Measurements from ENCODE around the gene SLC6A12. TPM values are rescaled to one million over a fixed set of nuclear protein-coding genes. Genes with fewer than 3 reads are reported as not detected.
A peak's percentile ranks its signal among the peaks of the same experiment; 100 is the strongest.

The SLC6A12 gene
- total RNA-seq, 1 experiment from 2014 or later, result 0.79 TPM

GRCh38 chr12:256225-256624, 42.3 kb upstream of the SLC6A12 start:
- DNase-seq (ENCODE audit: low spot score) (no peak), ATAC-seq (no peak)
- H3K4me1 Mint-ChIP-seq, result peaks cover 9% of the 10 kb centered on the region
- H3K9me3 Mint-ChIP-seq, result no peaks in the 10 kb centered on the region
- no peak overlapping the region for H3K4me3 Mint-ChIP-seq
- H3K27ac Mint-ChIP-seq, result no peak overlapping the region
- TF ChIP-seq ELF4 (CRISPR knock-in tag; IDR thresholded peaks at IDR 0.05; ENCODE audit: low read depth) (no peak), TEAD1 (CRISPR knock-in tag; IDR thresholded peaks at IDR 0.05) (no peak), FOXK1 (CRISPR knock-in tag; IDR thresholded peaks at IDR 0.05) (no peak), E2F4 (CRISPR knock-in tag; IDR thresholded peaks at IDR 0.05; ENCODE audit: borderline replicate concordance, low read depth) (no peak), STAT6 (CRISPR knock-in tag; conservative IDR thresholded peaks at IDR 0.05; ENCODE audit: low read depth) (no peak), IRF2 (CRISPR knock-in tag; IDR thresholded peaks at IDR 0.05; ENCODE audit: borderline replicate concordance, low read depth) (no peak)
- TF ChIP-seq, protein P1, sequence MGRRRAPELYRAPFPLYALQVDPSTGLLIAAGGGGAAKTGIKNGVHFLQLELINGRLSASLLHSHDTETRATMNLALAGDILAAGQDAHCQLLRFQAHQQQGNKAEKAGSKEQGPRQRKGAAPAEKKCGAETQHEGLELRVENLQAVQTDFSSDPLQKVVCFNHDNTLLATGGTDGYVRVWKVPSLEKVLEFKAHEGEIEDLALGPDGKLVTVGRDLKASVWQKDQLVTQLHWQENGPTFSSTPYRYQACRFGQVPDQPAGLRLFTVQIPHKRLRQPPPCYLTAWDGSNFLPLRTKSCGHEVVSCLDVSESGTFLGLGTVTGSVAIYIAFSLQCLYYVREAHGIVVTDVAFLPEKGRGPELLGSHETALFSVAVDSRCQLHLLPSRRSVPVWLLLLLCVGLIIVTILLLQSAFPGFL (CRISPR knock-in tag; IDR thresholded peaks at IDR 0.05; ENCODE audit: borderline replicate concordance), result no peak
- TF ChIP-seq, protein P2, sequence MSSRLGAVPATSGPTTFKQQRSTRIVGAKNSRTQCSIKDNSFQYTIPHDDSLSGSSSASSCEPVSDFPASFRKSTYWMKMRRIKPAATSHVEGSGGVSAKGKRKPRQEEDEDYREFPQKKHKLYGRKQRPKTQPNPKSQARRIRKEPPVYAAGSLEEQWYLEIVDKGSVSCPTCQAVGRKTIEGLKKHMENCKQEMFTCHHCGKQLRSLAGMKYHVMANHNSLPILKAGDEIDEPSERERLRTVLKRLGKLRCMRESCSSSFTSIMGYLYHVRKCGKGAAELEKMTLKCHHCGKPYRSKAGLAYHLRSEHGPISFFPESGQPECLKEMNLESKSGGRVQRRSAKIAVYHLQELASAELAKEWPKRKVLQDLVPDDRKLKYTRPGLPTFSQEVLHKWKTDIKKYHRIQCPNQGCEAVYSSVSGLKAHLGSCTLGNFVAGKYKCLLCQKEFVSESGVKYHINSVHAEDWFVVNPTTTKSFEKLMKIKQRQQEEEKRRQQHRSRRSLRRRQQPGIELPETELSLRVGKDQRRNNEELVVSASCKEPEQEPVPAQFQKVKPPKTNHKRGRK (CRISPR knock-in tag; IDR thresholded peaks at IDR 0.05; ENCODE audit: borderline replicate concordance), result no peak
- H3K27me3 Mint-ChIP-seq (ENCODE audit: low read depth), result no peaks in the 10 kb centered on the region; the same call in 1 of the 2 replicates
- H3K36me3 Mint-ChIP-seq, result no peaks in the 10 kb centered on the region
- ChIA-PET POLR2A (no interaction called here), CTCF (no interaction called here)

DNA sequence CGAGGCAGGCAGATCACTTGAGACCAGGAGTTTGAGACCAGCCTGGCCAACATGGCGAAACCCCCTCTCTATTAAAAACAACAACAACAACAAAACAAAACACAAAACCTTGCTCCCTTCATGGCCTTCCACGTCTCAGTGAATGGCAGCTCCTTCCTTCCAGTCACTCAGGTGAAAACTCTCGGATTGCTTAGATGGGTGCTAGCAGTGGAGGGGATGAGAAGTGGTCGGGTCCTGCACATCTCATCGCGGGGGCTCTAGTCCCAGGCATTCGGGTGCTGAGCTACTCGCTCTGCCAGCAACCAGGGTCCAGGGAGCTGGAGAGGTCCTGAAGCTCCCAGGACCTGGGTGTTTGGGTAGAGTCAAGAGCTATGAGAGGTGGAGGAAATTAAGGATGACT, 41.0 kb upstream of the SLC6A12 start:
- H3K4me1 Mint-ChIP-seq, result peaks cover 9% of the 10 kb centered on the region
- H3K27me3 Mint-ChIP-seq (ENCODE audit: low read depth), result no peaks in the 10 kb centered on the region; the same call in 1 of the 2 replicates
- ATAC-seq (no peak), DNase-seq (ENCODE audit: low spot score) (no peak)
- CTCF ChIA-PET, result no interaction called here
- H3K4me3 Mint-ChIP-seq, result no peak overlapping the region
- H3K36me3 Mint-ChIP-seq, result no peaks in the 10 kb centered on the region
- H3K27ac Mint-ChIP-seq, result no peak overlapping the region
- POLR2A ChIA-PET, result no interaction called here
- TF ChIP-seq E2F4 (CRISPR knock-in tag; IDR thresholded peaks at IDR 0.05; ENCODE audit: borderline replicate concordance, low read depth), result no peak
- no peaks in the 10 kb centered on the region for H3K9me3 Mint-ChIP-seq

DNA sequence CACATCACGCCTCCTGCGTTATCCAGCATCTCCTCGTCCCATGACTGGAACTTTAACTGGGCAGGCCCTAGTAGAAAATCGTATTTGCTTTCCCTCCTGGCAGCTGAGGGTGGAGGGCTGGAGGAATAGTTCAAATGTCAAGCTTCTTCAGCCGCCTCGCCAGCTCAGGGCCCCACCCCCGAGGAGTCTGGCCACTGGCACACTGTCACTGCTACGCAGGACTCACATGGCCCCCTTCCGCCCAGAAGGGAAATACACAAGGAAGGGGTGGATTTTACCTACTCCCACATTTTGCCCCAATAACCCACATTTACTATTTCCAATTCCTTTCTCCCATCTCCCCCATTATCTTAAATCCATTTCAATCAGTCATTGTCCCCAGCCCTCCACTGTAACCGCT, 40.1 kb upstream of the SLC6A12 start:
- peaks cover 9% of the 10 kb centered on the region for H3K4me1 Mint-ChIP-seq
- DNase-seq (ENCODE audit: low spot score) (no peak), ATAC-seq (peak; percentile 89)
- ChIA-PET CTCF (interaction anchor here (1.0 kb wide), 2 partner anchors 34 to 55 kb away, joined by 3 to 7 read pairs; no protein-coding TSS in a partner anchor), POLR2A (no interaction called here)
- peaks cover under 1% of the 10 kb centered on the region; the same call in 1 of the 2 replicates for H3K27me3 Mint-ChIP-seq (ENCODE audit: low read depth)
- H3K27ac Mint-ChIP-seq, result no peak overlapping the region
- H3K36me3 Mint-ChIP-seq, result no peaks in the 10 kb centered on the region
- H3K4me3 Mint-ChIP-seq, result no peak overlapping the region
- H3K9me3 Mint-ChIP-seq, result peaks cover under 1% of the 10 kb centered on the region; the same call in 1 of the 2 replicates
- TF ChIP-seq CDX4 (CRISPR knock-in tag; IDR thresholded peaks at IDR 0.05; ENCODE audit: borderline replicate concordance) (no peak), IRF2 (CRISPR knock-in tag; IDR thresholded peaks at IDR 0.05; ENCODE audit: borderline replicate concordance, low read depth) (no peak), ZNF425 (CRISPR knock-in tag; conservative IDR thresholded peaks at IDR 0.05) (no peak), FOXP4 (CRISPR knock-in tag; IDR thresholded peaks at IDR 0.05) (no peak), MYBL2 (CRISPR knock-in tag; IDR thresholded peaks at IDR 0.05) (no peak), RORB (CRISPR knock-in tag; IDR thresholded peaks at IDR 0.05) (no peak)
- TF ChIP-seq, protein P2 (CRISPR knock-in tag; IDR thresholded peaks at IDR 0.05; ENCODE audit: borderline replicate concordance), result no peak
